Measurements from ENCODE around the gene TAF11L13.
"Not testable (repeated sequence)": the region's sequence is repeated elsewhere in the genome, so short reads cannot be mapped to it uniquely, and the experiment has no call there.

The TAF11L13 gene

DNA sequence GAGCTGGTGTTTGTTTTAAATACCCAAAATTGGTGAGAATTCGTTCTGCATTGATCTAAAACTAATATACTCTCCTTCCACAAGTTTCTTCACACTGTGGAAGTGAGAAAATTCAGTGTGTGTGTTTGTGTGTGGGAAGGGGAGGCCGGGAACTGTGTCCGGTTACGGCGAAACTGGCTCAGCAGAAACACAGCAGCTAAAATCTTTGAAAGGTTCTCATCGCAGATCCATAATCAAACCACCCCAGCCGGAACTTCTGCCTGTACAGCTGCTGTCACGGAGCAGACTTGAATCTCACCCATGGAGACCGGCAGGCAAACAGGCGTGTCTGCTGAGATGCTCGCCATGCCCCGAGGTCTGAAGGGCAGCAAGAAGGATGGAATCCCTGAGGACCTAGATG lies at the start of gene TAF11L13:
TSS of gene TAF11L13 (plus strand) at position 301 of the 400 bp plus-strand sequence.
- DNase-seq: not testable (repeated sequence)

DNA sequence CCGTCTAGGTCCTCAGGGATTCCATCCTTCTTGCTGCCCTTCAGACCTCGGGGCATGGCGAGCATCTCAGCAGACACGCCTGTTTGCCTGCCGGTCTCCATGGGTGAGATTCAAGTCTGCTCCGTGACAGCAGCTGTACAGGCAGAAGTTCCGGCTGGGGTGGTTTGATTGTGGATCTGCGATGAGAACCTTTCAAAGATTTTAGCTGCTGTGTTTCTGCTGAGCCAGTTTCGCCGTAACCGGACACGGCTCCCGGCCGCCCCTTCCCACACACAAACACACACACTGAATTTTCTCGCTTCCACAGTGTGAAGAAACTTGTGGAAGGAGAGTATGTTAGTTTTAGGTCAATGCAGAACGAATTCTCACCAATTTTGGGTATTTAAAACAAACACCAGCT lies 46.2 kb upstream of the TAF11L13 start, which contains the start of gene TAF11L7:
TSS of gene TAF11L7 (minus strand) at position 101 of the 400 bp plus-strand sequence.
- not testable (repeated sequence) for DNase-seq

DNA sequence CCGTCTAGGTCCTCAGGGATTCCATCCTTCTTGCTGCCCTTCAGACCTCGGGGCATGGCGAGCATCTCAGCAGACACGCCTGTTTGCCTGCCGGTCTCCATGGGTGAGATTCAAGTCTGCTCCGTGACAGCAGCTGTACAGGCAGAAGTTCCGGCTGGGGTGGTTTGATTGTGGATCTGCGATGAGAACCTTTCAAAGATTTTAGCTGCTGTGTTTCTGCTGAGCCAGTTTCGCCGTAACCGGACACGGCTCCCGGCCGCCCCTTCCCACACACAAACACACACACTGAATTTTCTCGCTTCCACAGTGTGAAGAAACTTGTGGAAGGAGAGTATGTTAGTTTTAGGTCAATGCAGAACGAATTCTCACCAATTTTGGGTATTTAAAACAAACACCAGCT lies 41.0 kb upstream of the TAF11L13 start, which contains the start of gene TAF11L8:
TSS of gene TAF11L8 (minus strand) at position 101 of the 400 bp plus-strand sequence.
- not testable (repeated sequence) for DNase-seq

DNA sequence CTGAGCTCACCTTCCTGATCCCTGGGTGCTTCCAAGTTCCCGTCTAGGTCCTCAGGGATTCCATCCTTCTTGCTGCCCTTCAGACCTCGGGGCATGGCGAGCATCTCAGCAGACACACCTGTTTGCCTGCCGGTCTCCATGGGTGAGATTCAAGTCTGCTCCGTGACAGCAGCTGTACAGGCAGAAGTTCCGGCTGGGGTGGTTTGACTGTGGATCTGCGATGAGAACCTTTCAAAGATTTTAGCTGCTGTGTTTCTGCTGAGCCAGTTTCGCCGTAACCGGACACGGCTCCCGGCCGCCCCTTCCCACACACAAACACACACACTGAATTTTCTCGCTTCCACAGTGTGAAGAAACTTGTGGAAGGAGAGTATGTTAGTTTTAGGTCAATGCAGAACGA lies 37.6 kb upstream of the TAF11L13 start, which contains the start of gene TAF11L9:
TSS of gene TAF11L9 (minus strand) at position 140 of the 400 bp plus-strand sequence.
- DNase-seq: not testable (repeated sequence)

DNA sequence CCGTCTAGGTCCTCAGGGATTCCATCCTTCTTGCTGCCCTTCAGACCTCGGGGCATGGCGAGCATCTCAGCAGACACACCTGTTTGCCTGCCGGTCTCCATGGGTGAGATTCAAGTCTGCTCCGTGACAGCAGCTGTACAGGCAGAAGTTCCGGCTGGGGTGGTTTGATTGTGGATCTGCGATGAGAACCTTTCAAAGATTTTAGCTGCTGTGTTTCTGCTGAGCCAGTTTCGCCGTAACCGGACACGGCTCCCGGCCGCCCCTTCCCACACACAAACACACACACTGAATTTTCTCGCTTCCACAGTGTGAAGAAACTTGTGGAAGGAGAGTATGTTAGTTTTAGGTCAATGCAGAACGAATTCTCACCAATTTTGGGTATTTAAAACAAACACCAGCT lies 34.2 kb upstream of the TAF11L13 start, which contains the start of gene TAF11L10:
TSS of gene TAF11L10 (minus strand) at position 101 of the 400 bp plus-strand sequence.
- DNase-seq: not testable (repeated sequence)

GRCh38 chr5:17603880-17604279 lies 28.0 kb upstream of the TAF11L13 start, which contains the start of gene TAF11L11:
TSS of gene TAF11L11 (plus strand) at chr5:17604183.
- not testable (repeated sequence) for DNase-seq

- DNase-seq: no peak
Observed at GRCh38 chr5:17604951-17605350, 26.9 kb upstream of the TAF11L13 start.

DNA sequence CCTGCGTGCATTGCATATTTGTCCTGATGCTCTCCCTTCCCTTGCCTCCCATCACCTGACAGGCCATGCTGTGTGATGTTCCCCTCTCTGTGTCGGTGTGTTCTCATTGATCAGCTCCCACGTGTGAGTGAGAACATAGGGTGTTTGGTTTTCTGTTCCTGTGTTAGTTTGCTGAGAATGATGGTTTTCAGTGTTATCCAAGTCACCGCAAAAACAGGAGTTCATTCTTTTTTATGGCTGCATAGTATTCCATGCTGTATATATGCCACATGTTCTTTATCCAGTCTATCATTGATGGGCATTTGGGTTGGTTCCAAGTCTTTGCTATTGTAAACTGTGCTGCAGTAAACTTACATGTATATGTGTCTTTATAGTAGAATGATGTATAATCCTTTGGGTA lies 24.4 kb upstream of the TAF11L13 start:
- not testable (repeated sequence) for DNase-seq

DNA sequence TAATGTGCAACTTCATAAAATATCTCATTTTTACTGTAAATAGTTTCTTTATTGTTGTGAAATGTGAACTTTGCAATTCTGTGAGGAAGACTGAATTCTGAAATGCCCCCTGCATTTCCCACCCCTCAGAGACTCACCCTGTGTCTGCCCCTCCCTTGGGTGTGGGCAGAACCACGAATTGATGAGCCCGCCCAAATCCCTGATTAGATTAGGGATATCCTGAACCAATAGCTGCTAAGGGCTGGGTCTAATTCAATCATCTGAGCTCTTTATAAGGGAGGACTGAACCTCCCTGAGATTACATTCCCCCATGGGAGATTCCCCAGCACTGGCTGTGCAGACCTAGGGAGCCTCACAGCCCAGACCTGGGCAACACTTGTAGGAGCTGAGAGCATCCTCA lies 21.8 kb upstream of the TAF11L13 start, which contains the start of gene TAF11L12:
TSS of gene TAF11L12 (plus strand) at position 301 of the 400 bp plus-strand sequence.
- not testable (repeated sequence) for DNase-seq

DNA sequence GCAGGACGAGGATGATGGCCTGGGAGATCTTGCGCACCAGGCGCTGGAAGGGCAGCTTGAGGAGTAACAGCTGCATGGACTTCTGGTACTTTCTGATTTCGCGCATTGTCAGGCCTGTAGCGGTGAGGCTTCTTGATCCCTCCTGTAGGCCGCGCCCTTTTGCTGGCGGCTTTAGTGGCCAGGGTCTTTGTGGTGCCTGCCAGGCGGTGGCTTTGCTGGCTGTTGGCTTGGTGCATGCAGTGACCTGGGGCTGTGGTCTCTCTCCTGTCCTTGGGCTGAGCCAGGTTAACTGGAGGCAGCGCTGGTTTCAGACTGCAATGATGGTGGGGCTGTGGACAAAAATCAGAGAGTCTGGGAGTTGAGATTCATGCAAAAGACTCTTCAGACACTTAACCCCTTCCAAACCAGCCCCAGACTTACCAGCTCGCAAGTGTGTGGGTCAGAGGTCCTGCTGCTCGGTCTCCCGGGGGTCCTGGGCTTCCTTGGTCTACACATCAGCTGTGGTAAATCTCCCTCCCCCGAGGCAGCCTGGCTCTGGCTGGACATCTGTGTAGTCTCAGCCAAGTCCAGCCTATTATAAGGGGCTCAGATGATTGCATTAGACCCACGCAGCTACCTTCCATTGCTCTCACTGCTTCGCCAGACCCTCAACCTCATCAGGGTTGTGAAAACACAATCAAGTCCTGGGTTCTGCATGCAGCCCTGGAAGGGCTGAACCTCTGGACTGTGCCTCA lies 16.8 kb upstream of the TAF11L13 start:
- no peak for DNase-seq

- no peak for DNase-seq
Observed at GRCh38 chr5:17619354-17619753, 12.5 kb upstream of the TAF11L13 start.

DNA sequence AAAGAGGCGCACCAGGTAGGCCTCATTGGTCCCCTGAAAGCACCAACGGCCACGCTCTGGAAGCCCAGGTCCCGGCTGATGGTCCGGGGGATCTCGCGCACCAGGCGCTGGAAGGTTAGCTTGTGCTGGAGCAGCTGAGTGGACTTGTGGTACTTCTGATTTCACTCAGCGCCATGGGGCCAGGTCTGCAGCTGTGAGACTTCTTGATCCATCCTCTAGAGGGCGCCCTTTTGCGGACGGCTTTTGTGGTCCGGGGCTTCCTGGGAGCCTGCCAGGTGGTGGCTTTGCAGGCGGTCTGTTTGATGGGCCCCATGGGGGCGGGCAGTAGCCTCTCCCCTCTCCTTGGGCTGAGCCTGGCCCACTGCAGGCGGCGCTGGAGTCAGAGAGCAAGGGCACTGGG lies 11.3 kb upstream of the TAF11L13 start:
- DNase-seq: no peak

DNA sequence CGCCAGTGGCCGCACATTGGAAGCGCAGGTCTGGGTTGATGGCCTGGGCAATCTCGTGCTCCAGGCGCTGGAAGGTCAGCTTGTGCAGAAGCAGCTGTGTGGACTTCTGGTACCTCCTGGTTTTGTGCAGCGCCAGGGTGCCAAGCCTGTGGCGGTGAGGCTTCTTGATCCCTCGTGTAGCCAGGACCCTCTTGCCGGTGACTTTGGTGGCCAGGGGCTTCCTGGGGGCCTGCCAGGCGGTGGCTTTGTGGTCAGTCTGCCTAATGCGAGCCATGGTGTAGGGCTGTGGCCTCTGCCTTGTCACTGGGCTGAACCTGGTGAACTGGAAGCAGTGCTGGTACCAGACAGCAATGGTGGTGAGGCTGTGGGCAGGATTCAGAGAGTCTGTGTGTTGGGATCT lies 6.2 kb upstream of the TAF11L13 start:
- no peak for DNase-seq

DNA sequence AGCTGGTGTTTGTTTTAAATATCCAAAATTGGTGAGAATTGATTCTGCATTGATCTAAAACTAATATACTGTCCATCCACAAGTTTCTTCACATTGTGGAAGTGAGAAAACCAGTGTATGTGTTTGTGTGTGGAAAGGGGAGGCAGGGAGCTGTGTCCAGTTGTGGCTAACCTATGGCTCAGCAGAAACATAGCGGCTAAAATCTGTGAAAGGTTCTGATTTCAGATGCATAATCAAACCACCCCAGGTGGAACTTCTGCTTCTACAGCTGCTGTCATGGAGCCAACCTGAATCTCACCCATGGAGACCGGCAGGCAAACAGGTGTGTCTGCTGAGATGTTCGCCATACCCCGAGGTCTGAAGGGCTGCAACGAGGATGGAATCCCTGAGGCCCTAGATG lies 2.3 kb downstream of the TAF11L13 start, which contains the start of gene TAF11L14:
TSS of gene TAF11L14 (plus strand) at position 301 of the 400 bp plus-strand sequence.
- DNase-seq: no peak

DNA sequence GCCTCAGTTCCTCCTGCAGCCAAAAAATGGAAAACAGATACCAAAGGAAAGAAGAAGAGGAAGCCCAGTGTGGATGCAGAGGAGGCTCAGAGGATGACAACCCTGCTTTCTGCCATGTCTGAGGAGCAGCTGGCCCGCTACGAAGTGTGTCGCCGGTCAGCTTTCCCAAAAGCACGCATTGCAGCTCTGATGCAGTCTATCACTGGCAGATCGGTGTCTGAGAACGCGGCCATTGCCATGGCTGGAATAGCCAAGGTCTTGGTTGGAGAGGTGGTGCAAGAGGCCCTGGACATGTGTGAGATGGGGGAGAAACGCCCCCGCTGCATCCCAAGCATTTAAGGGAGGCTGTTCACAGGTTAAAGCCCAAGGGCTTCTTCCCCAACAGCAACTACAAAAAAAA lies 17.3 kb downstream of the TAF11L13 start:
- not testable (repeated sequence) for DNase-seq

GRCh38 chr5:17655201-17655759 lies 23.4 kb downstream of the TAF11L13 start:
- DNase-seq: not testable (repeated sequence)

DNA sequence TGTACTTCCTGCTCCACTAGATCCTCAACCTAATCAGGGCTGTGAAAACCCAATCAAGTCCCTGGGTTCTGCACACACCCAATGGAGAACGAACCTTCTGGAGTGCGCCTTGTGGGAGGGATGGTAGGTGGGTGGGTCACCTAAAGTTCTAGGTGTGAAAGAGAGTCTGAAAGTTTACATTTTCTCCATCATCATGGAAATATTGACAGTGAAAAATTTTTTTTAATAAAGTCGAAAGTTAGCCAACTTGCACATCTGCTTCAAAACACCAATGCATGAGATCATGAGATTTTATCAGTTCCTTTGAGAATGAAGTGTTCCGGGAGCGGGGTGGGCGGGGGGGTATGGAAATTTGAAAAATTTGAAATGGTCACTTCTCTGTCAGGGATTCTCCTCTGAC lies 24.0 kb downstream of the TAF11L13 start:
- DNase-seq: no peak

GRCh38 chr5:17663182-17663581 lies 31.3 kb downstream of the TAF11L13 start:
- DNase-seq: no peak

DNA sequence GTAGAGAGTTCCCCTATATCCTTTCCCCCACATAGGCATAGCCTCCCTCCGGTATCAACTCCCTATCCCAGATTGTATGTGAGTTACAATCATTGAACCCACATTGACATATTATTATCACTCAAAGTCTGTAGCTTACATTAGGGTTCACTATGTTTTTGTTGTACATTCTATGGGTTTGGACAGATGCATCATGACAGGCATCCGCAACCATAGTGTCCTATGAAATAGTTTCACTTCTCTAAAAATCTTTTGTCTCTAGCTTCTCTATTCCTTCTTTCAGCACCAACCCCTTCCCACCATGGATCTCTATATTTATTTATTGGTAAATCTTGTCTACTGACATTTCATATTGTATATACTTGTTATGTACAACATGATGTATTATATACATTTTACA lies 33.9 kb downstream of the TAF11L13 start:
- DNase-seq: no peak

GRCh38 chr5:17666726-17667235 lies 34.9 kb downstream of the TAF11L13 start:
- DNase-seq: no peak

GRCh38 chr5:17670353-17670752 lies 38.5 kb downstream of the TAF11L13 start:
- DNase-seq: no peak

- no peak for DNase-seq
Observed at GRCh38 chr5:17678751-17679324, 47.0 kb downstream of the TAF11L13 start.

DNA sequence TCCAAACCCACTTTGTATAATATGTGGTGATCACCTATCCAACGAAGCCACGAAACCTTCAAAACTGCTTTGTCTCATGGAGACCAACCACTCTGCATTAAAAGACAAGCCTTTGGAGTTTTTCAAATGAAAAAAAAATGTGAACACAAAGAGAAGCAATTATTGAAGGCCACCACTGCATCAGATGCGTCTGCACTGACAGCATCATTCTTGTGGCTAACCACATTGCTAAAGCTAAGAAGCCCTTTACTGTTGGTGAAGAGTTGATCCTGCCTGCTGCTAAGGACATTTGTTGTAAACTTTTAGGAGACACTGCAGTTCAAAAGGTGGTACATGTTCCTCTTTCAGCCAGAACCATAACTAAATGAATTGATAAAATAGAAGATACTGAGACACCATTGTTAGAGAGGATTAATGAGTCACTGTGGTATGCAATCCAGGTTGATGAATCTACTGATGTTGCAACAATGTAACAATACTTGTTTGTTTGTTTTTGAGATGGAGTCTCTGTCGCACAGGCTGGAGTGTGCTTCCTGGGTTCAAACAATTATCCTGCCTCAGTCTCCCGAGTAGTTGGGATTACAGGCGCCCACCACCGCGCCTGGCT lies 47.8 kb downstream of the TAF11L13 start:
- DNase-seq: no peak

Measured in stimulated activated CD4-positive, alpha-beta T cell treated with anti-CD3 and anti-CD28 coated beads, Interleukin-4, amount 100 ng/mL, for 4 hours (primary cell).